H9 (cell line): Measurements from ENCODE around the gene ANKRD27. TPM values are rescaled to one million over a fixed set of nuclear protein-coding genes. Genes with fewer than 3 reads are reported as not detected.
A peak's percentile ranks its signal among the peaks of the same experiment; 100 is the strongest.

Source experiments
- DNase-seq: peaks from one replicate; pipeline ENCODE4 v3.0.0-alpha.2; 2017
- H2AFZ ChIP-seq: one replicate; pipeline ENCODE4 v1.6.1; 2013; ENCODE audit warnings: mild to moderate bottlenecking, low read length, control low read depth, moderate library complexity
- H2AK5ac ChIP-seq: 2 replicates; pipeline ENCODE4 v1.6.1; 2013; ENCODE audit warnings: low read length, control low read depth, mixed read lengths; ENCODE audit not compliant: insufficient read length
- H2BK120ac ChIP-seq: one replicate; pipeline ENCODE4 v1.6.1; 2013; ENCODE audit warnings: low read depth, mild to moderate bottlenecking, low read length, control low read depth, inconsistent platforms; ENCODE audit not compliant: poor library complexity, severe bottlenecking
- H2BK12ac ChIP-seq: 2 replicates; pipeline ENCODE4 v1.6.1; 2013; ENCODE audit warnings: low read length, control low read depth, mixed read lengths, low read depth; ENCODE audit not compliant: insufficient read length
- H2BK15ac ChIP-seq: 2 replicates; pipeline ENCODE4 v1.6.1; 2013; ENCODE audit warnings: low read depth, low read length, control low read depth
- H2BK20ac ChIP-seq: one replicate; pipeline ENCODE4 v1.6.1; 2013; ENCODE audit warnings: low read depth, mild to moderate bottlenecking, low read length, control low read depth, inconsistent platforms; ENCODE audit not compliant: poor library complexity, severe bottlenecking
- H2BK5ac ChIP-seq: 2 replicates; pipeline ENCODE4 v1.6.1; 2013; ENCODE audit warnings: low read length, control low read depth, mixed read lengths; ENCODE audit not compliant: insufficient read length
- H3K14ac ChIP-seq: 2 replicates; pipeline ENCODE4 v1.6.1; 2013; ENCODE audit warnings: low read length, control low read depth; ENCODE audit not compliant: insufficient read depth
- H3K18ac ChIP-seq: 2 replicates; pipeline ENCODE4 v1.6.1; 2013; ENCODE audit warnings: low read depth, mild to moderate bottlenecking, mixed read lengths, low read length, control low read depth; ENCODE audit not compliant: insufficient read length
- H3K23ac ChIP-seq: 2 replicates; pipeline ENCODE4 v1.6.1; 2013; ENCODE audit warnings: low read length, control low read depth, mixed read lengths, low read depth; ENCODE audit not compliant: insufficient read length
- H3K23me2 ChIP-seq: 2 replicates; pipeline ENCODE4 v1.6.1; 2013; ENCODE audit warnings: low read depth, mild to moderate bottlenecking, mixed read lengths, low read length, control low read depth; ENCODE audit not compliant: insufficient read length, poor library complexity, severe bottlenecking
- H3K27ac ChIP-seq: 2 replicates; pipeline ENCODE4 v1.5.1; 2013; ENCODE audit warnings: low read length, control low read depth, mixed read lengths, low read depth; ENCODE audit not compliant: insufficient read length
- H3K27me3 ChIP-seq: 2 replicates; pipeline ENCODE4 v1.6.1; 2013; ENCODE audit warnings: low read length, control low read depth, inconsistent platforms; ENCODE audit not compliant: insufficient read depth
- H3K4ac ChIP-seq: 2 replicates; pipeline ENCODE4 v1.6.1; 2013; ENCODE audit warnings: low read depth, mild to moderate bottlenecking, control low read depth, inconsistent platforms, low read length, moderate library complexity
- H3K4me1 ChIP-seq: 2 replicates; pipeline ENCODE4 v1.6.1; 2013; ENCODE audit warnings: low read length, control low read depth, inconsistent platforms; ENCODE audit not compliant: insufficient read depth
- H3K4me2 ChIP-seq: 2 replicates; pipeline ENCODE4 v1.6.1; 2013; ENCODE audit warnings: low read length, control low read depth, mixed read lengths; ENCODE audit not compliant: insufficient read length, insufficient read depth
- H3K56ac ChIP-seq: 2 replicates; pipeline ENCODE4 v1.6.1; 2013; ENCODE audit warnings: low read depth, mild to moderate bottlenecking, mixed read lengths, low read length, control low read depth; ENCODE audit not compliant: insufficient read length
- H3K79me1 ChIP-seq: 2 replicates; pipeline ENCODE4 v1.6.1; 2013; ENCODE audit warnings: low read depth, mild to moderate bottlenecking, moderate library complexity, low read length, control low read depth, inconsistent platforms; ENCODE audit not compliant: insufficient read depth, poor library complexity, severe bottlenecking
- H3K79me2 ChIP-seq: 2 replicates; pipeline ENCODE4 v1.6.1; 2013; ENCODE audit warnings: low read length, control low read depth, inconsistent platforms; ENCODE audit not compliant: insufficient read depth
- H3K9ac ChIP-seq: 2 replicates; pipeline ENCODE4 v1.6.1; 2013; ENCODE audit warnings: low read length, control low read depth, mixed read lengths; ENCODE audit not compliant: insufficient read length; ENCODE audit errors: extremely low read depth
- H3K9me3 ChIP-seq: one replicate; pipeline ENCODE4 v1.6.1; 2013; ENCODE audit warnings: low read depth, low read length, inconsistent platforms; ENCODE audit not compliant: control insufficient read depth
- H3T11ph ChIP-seq: one replicate; pipeline ENCODE4 v1.6.1; 2013; ENCODE audit warnings: mild to moderate bottlenecking, low read length, control low read depth, inconsistent platforms
- H4K20me1 ChIP-seq: one replicate; pipeline ENCODE4 v1.6.1; 2013; ENCODE audit not compliant: control insufficient read depth, insufficient read length, insufficient read depth
- H4K5ac ChIP-seq: 2 replicates; pipeline ENCODE4 v1.6.1; 2013; ENCODE audit warnings: low read depth, mild to moderate bottlenecking, mixed read lengths, low read length, control low read depth; ENCODE audit not compliant: insufficient read length
- H4K8ac ChIP-seq: replicated peaks from 2 replicates; pipeline ENCODE4 v1.6.1; 2013; ENCODE audit warnings: low read length, control low read depth, mixed read lengths, low read depth; ENCODE audit not compliant: insufficient read length
- H4K91ac ChIP-seq: 2 replicates; pipeline ENCODE4 v1.6.1; 2013; ENCODE audit warnings: low read depth, mild to moderate bottlenecking, moderate library complexity, mixed read lengths, low read length, control low read depth; ENCODE audit not compliant: insufficient read length
- H3K27ac Mint-ChIP-seq, 3 experiments: 2 replicates in 2 of 3; 3 replicates in 1 of 3; pipeline ENCODE4 v1.8.0; 2020 to 2021; ENCODE audit warnings: mixed read lengths in 3 of 3, mild to moderate bottlenecking in 1 of 3, moderate library complexity in 1 of 3
- H3K27me3 Mint-ChIP-seq: 2 replicates; pipeline ENCODE4 v1.8.0; 2021; ENCODE audit warnings: low read depth, mild to moderate bottlenecking, moderate library complexity, mixed read lengths
- H3K36me3 Mint-ChIP-seq, 3 experiments: 2 replicates in 2 of 3; 3 replicates in 1 of 3; pipeline ENCODE4 v1.8.0; 2020 to 2021; ENCODE audit warnings: low read depth in 3 of 3, mixed read lengths in 3 of 3; ENCODE audit not compliant: insufficient read depth in 1 of 3
- H3K4me1 Mint-ChIP-seq, 2 experiments: 2 replicates each; pipeline ENCODE4 v1.8.0; 2020; ENCODE audit warnings: mixed read lengths in 2 of 2
- H3K4me3 Mint-ChIP-seq, 2 experiments: 2 replicates in 1 of 2; 3 replicates in 1 of 2; pipeline ENCODE4 v1.8.0; 2020 to 2021; ENCODE audit warnings: mild to moderate bottlenecking in 2 of 2, mixed read lengths in 2 of 2, moderate library complexity in 1 of 2
- H3K9me3 Mint-ChIP-seq, 2 experiments: 2 replicates in 1 of 2; 3 replicates in 1 of 2; pipeline ENCODE4 v1.8.0; 2020; ENCODE audit warnings: mild to moderate bottlenecking in 2 of 2, mixed read lengths in 2 of 2, moderate library complexity in 1 of 2
- WGBS: extraction: QIAGEN DNeasy Blood & Tissue Kit; methylation state at CpG from one replicate; pipeline ENCODE4 v1.1.7; 2013; ENCODE audit warnings: missing lambda C conversion rate, low lambda C conversion rate, mixed read lengths; ENCODE audit not compliant: insufficient read length; ENCODE audit errors: extremely low coverage; 5-methylcytosine and 5-hydroxymethylcytosine counted together
- total RNA-seq: library from RNA; stranded (reverse); gene quantifications from 2 replicates; pipeline ENCODE4 v1.2.1, GENCODE V29; 2021
- TF ChIP-seq, protein P1 (sequence below): fragments of 200-600 bp; sonication (generic); conservative IDR thresholded peaks from 3 replicates; pipeline ENCODE4 v1.8.0; 2021; ENCODE audit warnings: antibody characterized with exemption, mild to moderate bottlenecking

The ANKRD27 gene
- total RNA-seq, 1 experiment from 2014 or later, result 40.7 TPM

DNA sequence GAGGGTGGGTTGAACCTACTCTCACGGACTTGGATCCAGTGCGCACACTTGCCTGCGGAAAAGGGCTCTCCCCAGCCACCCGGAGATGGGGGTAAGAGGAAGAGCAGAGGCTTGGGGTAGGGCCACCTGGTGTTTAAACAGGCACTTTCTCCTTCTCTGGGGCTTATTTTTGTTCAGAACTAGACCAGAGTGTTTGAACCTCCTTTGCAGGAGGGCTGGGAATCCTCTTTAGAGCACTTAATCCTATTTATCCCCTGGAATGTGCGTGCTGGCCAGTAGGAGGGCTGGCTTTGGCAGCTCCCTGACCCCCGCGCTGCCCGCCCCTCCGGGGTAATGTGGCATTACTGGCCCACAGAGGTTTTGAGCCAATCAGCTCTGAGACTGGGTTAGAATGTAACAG is 2.7 kb upstream of the ANKRD27 start:
- H3K56ac ChIP-seq, result no peak overlapping the region
- Mint-ChIP-seq H3K4me3 (peak overlapping the region; percentile 34 to 74), H3K36me3 (peaks cover 0 to 2% (median 0%) of the 10 kb centered on the region in 3 experiments; a peak in 2 of 7 replicates), H3K9me3 (peaks cover 0 to 1% of the 10 kb centered on the region in 2 experiments; a peak in 3 of 5 replicates), H3K4me1 (peaks cover 19 to 21% of the 10 kb centered on the region in 2 experiments), H3K27ac (peak overlapping the region in 1 of 3 experiments; percentile 73; a peak in 1 of 7 replicates), H3K27me3 (peaks cover 49% of the 10 kb centered on the region)
- no peak overlapping the region for H3K4ac ChIP-seq
- TF ChIP-seq, protein P1, sequence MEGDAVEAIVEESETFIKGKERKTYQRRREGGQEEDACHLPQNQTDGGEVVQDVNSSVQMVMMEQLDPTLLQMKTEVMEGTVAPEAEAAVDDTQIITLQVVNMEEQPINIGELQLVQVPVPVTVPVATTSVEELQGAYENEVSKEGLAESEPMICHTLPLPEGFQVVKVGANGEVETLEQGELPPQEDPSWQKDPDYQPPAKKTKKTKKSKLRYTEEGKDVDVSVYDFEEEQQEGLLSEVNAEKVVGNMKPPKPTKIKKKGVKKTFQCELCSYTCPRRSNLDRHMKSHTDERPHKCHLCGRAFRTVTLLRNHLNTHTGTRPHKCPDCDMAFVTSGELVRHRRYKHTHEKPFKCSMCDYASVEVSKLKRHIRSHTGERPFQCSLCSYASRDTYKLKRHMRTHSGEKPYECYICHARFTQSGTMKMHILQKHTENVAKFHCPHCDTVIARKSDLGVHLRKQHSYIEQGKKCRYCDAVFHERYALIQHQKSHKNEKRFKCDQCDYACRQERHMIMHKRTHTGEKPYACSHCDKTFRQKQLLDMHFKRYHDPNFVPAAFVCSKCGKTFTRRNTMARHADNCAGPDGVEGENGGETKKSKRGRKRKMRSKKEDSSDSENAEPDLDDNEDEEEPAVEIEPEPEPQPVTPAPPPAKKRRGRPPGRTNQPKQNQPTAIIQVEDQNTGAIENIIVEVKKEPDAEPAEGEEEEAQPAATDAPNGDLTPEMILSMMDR, result peak; percentile 36; the same call in 2 of the 3 replicates
- no peak overlapping the region for H3K27ac ChIP-seq
- H3K27me3 ChIP-seq, result peaks cover 18% of the 10 kb centered on the region; the same call in 1 of the 2 replicates
- H2AK5ac ChIP-seq, result no peak overlapping the region
- H2BK15ac ChIP-seq, result no peak overlapping the region
- H3K9me3 ChIP-seq, result no peaks in the 10 kb centered on the region
- H3K23ac ChIP-seq, result no peak overlapping the region
- peak overlapping the region; percentile 35 for H3K4me2 ChIP-seq
- no peak overlapping the region for H3K18ac ChIP-seq
- H3K23me2 ChIP-seq, result peaks cover 7% of the 10 kb centered on the region
- WGBS, result no CpG with 5 or more reads among the region's 9 CpGs
- no peaks in the 10 kb centered on the region for H3K4me1 ChIP-seq
- no peak overlapping the region for H4K5ac ChIP-seq
- no peak overlapping the region for H2BK120ac ChIP-seq
- no peak overlapping the region for H2BK5ac ChIP-seq
- no peak overlapping the region for H2AFZ ChIP-seq
- peak; percentile 50 for DNase-seq
- no peak overlapping the region for H2BK12ac ChIP-seq
- peaks cover 5% of the 10 kb centered on the region for H3K79me1 ChIP-seq
- no peak overlapping the region for H2BK20ac ChIP-seq
- no peak overlapping the region for H4K91ac ChIP-seq
- H4K8ac ChIP-seq, result no peak overlapping the region
- no peaks in the 10 kb centered on the region for H4K20me1 ChIP-seq
- no peak overlapping the region for H3K14ac ChIP-seq
- H3K9ac ChIP-seq, result no peak overlapping the region
- H3T11ph ChIP-seq, result no peak overlapping the region
- peaks cover 6% of the 10 kb centered on the region; the same call in 1 of the 2 replicates for H3K79me2 ChIP-seq
